Stimulated activated CD4-positive, alpha-beta T cell treated with anti-CD3 and anti-CD28 coated beads, Interleukin-4, amount 100 ng/mL, for 4 hours (primary cell): ENCODE results near the gene EMC9.
"Not testable (repeated sequence)": the region's sequence is repeated elsewhere in the genome, so short reads cannot be mapped to it uniquely, and the experiment has no call there.

Source experiments
- DNase-seq, 2 experiments: peaks; one replicate each; pipeline ENCODE4 v3.0.0-alpha.2; 2020

EMC9 gene

GRCh38 chr14:24106672-24107271 lies 34.6 kb downstream of the EMC9 start:
- DNase-seq: no peak

GRCh38 chr14:24105609-24106239 lies 35.7 kb downstream of the EMC9 start:
- not testable (repeated sequence) for DNase-seq

GRCh38 chr14:24103451-24103850 lies 37.9 kb downstream of the EMC9 start:
- DNase-seq: no peak

- DNase-seq: no peak
Measured at GRCh38 chr14:24102357-24103048, 38.9 kb downstream of the EMC9 start.

- no peak for DNase-seq
Measured at GRCh38 chr14:24100982-24101494, 40.4 kb downstream of the EMC9 start.

GRCh38 chr14:24100197-24100981 lies 41.0 kb downstream of the EMC9 start:
- DNase-seq: no peak

- DNase-seq: no peak
Measured at GRCh38 chr14:24098927-24099813, 42.2 kb downstream of the EMC9 start.

- no peak for DNase-seq
Measured at GRCh38 chr14:24098229-24098926, 43.0 kb downstream of the EMC9 start.

- DNase-seq: no peak
Measured at GRCh38 chr14:24096545-24097181, 44.7 kb downstream of the EMC9 start.

- DNase-seq: peak; percentile 49 to 59
Measured at GRCh38 chr14:24095271-24096068, 45.9 kb downstream of the EMC9 start.

- no peak for DNase-seq
Measured at GRCh38 chr14:24094841-24095270, 46.5 kb downstream of the EMC9 start.

GRCh38 chr14:24093901-24094840 lies 47.2 kb downstream of the EMC9 start, which contains the start of gene PCK2:
TSS of gene PCK2 (plus strand) at chr14:24094311. CDS start at chr14:24094406, 95 bp downstream.
- peak; percentile 82 to 90 for DNase-seq

GRCh38 chr14:24093207-24093900 lies 48.0 kb downstream of the EMC9 start:
- no peak for DNase-seq

- no peak for DNase-seq
Measured at GRCh38 chr14:24092505-24093206, 48.7 kb downstream of the EMC9 start.

GRCh38 chr14:24092110-24092504 lies 49.3 kb downstream of the EMC9 start:
- DNase-seq: no peak

GRCh38 chr14:24089890-24090289 lies 51.5 kb downstream of the EMC9 start:
- DNase-seq: no peak
